ENCODE measurements around the gene KCNG1. TPM values are rescaled to one million over a fixed set of nuclear protein-coding genes. Genes with fewer than 3 reads are reported as not detected.

KCNG1 gene
- total RNA-seq, 1 donor from 2014 or later, result 7.8 TPM

GRCh38 chr20:50975701-50976330 lies 47.1 kb downstream of the KCNG1 start:
- no peak for TF ChIP-seq CTCF (IDR thresholded peaks at IDR 0.05; ENCODE audit: unreplicated experiment)
- no peak for DNase-seq (ENCODE audit: low spot score, unreplicated experiment)
- Mint-ChIP-seq H3K4me1 (ENCODE audit: low read depth) (peaks cover 9% of the 10 kb centered on the region), H3K9me3 (ENCODE audit: low read depth) (peaks cover 3% of the 10 kb centered on the region), H3K36me3 (ENCODE audit: insufficient read depth) (no peaks in the 10 kb centered on the region), H3K27me3 (peaks cover 22% of the 10 kb centered on the region), H3K4me3 (ENCODE audit: low read depth) (no peak overlapping the region), H3K27ac (no peak overlapping the region)

GRCh38 chr20:50969912-50970311 lies 53.0 kb downstream of the KCNG1 start:
- Mint-ChIP-seq H3K27ac (no peak overlapping the region), H3K4me1 (ENCODE audit: low read depth) (no peaks in the 10 kb centered on the region), H3K9me3 (ENCODE audit: low read depth) (peaks cover 3% of the 10 kb centered on the region), H3K27me3 (peaks cover 19% of the 10 kb centered on the region), H3K36me3 (ENCODE audit: insufficient read depth) (no peaks in the 10 kb centered on the region), H3K4me3 (ENCODE audit: low read depth) (no peak overlapping the region)
- TF ChIP-seq CTCF (IDR thresholded peaks at IDR 0.05; ENCODE audit: unreplicated experiment), result no peak
- no peak for DNase-seq (ENCODE audit: low spot score, unreplicated experiment)

GRCh38 chr20:50969435-50969834 lies 53.5 kb downstream of the KCNG1 start:
- no peak overlapping the region for H3K27ac Mint-ChIP-seq
- H3K9me3 Mint-ChIP-seq (ENCODE audit: low read depth), result no peaks in the 10 kb centered on the region
- DNase-seq (ENCODE audit: low spot score, unreplicated experiment), result no peak
- TF ChIP-seq CTCF (IDR thresholded peaks at IDR 0.05; ENCODE audit: unreplicated experiment), result no peak
- H3K36me3 Mint-ChIP-seq (ENCODE audit: insufficient read depth), result no peaks in the 10 kb centered on the region
- peaks cover 19% of the 10 kb centered on the region for H3K27me3 Mint-ChIP-seq
- no peak overlapping the region for H3K4me3 Mint-ChIP-seq (ENCODE audit: low read depth)
- H3K4me1 Mint-ChIP-seq (ENCODE audit: low read depth), result no peaks in the 10 kb centered on the region

GRCh38 chr20:50968289-50968688 lies 54.6 kb downstream of the KCNG1 start:
- no peak for TF ChIP-seq CTCF (IDR thresholded peaks at IDR 0.05; ENCODE audit: unreplicated experiment)
- H3K4me1 Mint-ChIP-seq (ENCODE audit: low read depth), result no peaks in the 10 kb centered on the region
- DNase-seq (ENCODE audit: low spot score, unreplicated experiment), result no peak
- no peaks in the 10 kb centered on the region for H3K9me3 Mint-ChIP-seq (ENCODE audit: low read depth)
- H3K36me3 Mint-ChIP-seq (ENCODE audit: insufficient read depth), result no peaks in the 10 kb centered on the region
- H3K4me3 Mint-ChIP-seq (ENCODE audit: low read depth), result no peak overlapping the region
- peaks cover 19% of the 10 kb centered on the region for H3K27me3 Mint-ChIP-seq
- no peak overlapping the region for H3K27ac Mint-ChIP-seq

GRCh38 chr20:50967586-50967985 lies 55.3 kb downstream of the KCNG1 start:
- no peak for TF ChIP-seq CTCF (IDR thresholded peaks at IDR 0.05; ENCODE audit: unreplicated experiment)
- Mint-ChIP-seq H3K27me3 (peaks cover 16% of the 10 kb centered on the region), H3K4me1 (ENCODE audit: low read depth) (no peaks in the 10 kb centered on the region), H3K27ac (no peak overlapping the region), H3K4me3 (ENCODE audit: low read depth) (no peak overlapping the region), H3K9me3 (ENCODE audit: low read depth) (no peaks in the 10 kb centered on the region), H3K36me3 (ENCODE audit: insufficient read depth) (no peaks in the 10 kb centered on the region)
- no peak for DNase-seq (ENCODE audit: low spot score, unreplicated experiment)

Data from progenitor cell of endocrine pancreas (in vitro differentiated cells).